Parathyroid adenoma (tissue), 2 donors: ENCODE results near the gene SLC10A7.

Experiments
- H2AFZ ChIP-seq: fragments of 300-600 bp; sonication (generic); one replicate; pipeline ENCODE4 v1.7.0; 2017; ENCODE audit warnings: antibody characterized with exemption, mild to moderate bottlenecking
- H3K27ac ChIP-seq: fragments of 300-600 bp; sonication (generic); one replicate; pipeline ENCODE4 v1.7.0; 2017
- H3K27me3 ChIP-seq: fragments of 300-600 bp; sonication (generic); one replicate; pipeline ENCODE4 v1.7.0; 2017; ENCODE audit warnings: low read length; ENCODE audit not compliant: control insufficient read depth, insufficient read depth
- H3K36me3 ChIP-seq: fragments of 300-600 bp; sonication (generic); one replicate; pipeline ENCODE4 v1.7.0; 2017; ENCODE audit warnings: low read length; ENCODE audit not compliant: control insufficient read depth, insufficient read depth
- H3K4me1 ChIP-seq: fragments of 300-600 bp; sonication (generic); one replicate; pipeline ENCODE4 v1.7.0; 2017; ENCODE audit warnings: control low read depth
- H3K4me2 ChIP-seq: fragments of 300-600 bp; sonication (generic); one replicate; pipeline ENCODE4 v1.7.0; 2017; ENCODE audit warnings: low read length
- H3K4me3 ChIP-seq: fragments of 300-600 bp; sonication (generic); one replicate; pipeline ENCODE4 v1.7.0; 2017; ENCODE audit warnings: low read depth, low read length
- H3K79me2 ChIP-seq: fragments of 300-600 bp; sonication (generic); one replicate; pipeline ENCODE4 v1.7.0; 2017; ENCODE audit warnings: control low read depth
- H3K9ac ChIP-seq: fragments of 300-600 bp; sonication (generic); one replicate; pipeline ENCODE4 v1.7.0; 2017; ENCODE audit warnings: mild to moderate bottlenecking
- H3K9me3 ChIP-seq: fragments of 300-600 bp; sonication (generic); one replicate; pipeline ENCODE4 v1.7.0; 2017; ENCODE audit warnings: low read length; ENCODE audit not compliant: control insufficient read depth
- CTCF ChIP-seq: fragments of 300-600 bp; sonication (generic); IDR thresholded peaks from one replicate; pipeline ENCODE4 v1.7.0; 2017; ENCODE audit warnings: antibody characterized with exemption, mild to moderate bottlenecking
- donor health status: primary hyperparathyroidism.

The SLC10A7 gene

GRCh38 chr4:146210890-146211289 lies 310.9 kb downstream of the SLC10A7 start:
- Histone ChIP-seq H3K36me3 (no peaks in the 10 kb centered on the region), H3K4me3 (no peak overlapping the region), H2AFZ (no peak overlapping the region), H3K27ac (no peak overlapping the region), H3K4me1 (no peaks in the 10 kb centered on the region), H3K9me3 (no peaks in the 10 kb centered on the region), H3K4me2 (no peak overlapping the region), H3K9ac (no peak overlapping the region), H3K27me3 (no peaks in the 10 kb centered on the region), H3K79me2 (no peaks in the 10 kb centered on the region)
- no peak for TF ChIP-seq CTCF

GRCh38 chr4:146207410-146207809 lies 314.3 kb downstream of the SLC10A7 start:
- H3K4me3 ChIP-seq, result no peak overlapping the region
- no peaks in the 10 kb centered on the region for H3K4me1 ChIP-seq
- H3K27ac ChIP-seq, result no peak overlapping the region
- H3K79me2 ChIP-seq, result no peaks in the 10 kb centered on the region
- H3K36me3 ChIP-seq, result no peaks in the 10 kb centered on the region
- H3K27me3 ChIP-seq, result no peaks in the 10 kb centered on the region
- no peak for TF ChIP-seq CTCF
- no peak overlapping the region for H3K4me2 ChIP-seq
- H2AFZ ChIP-seq, result no peak overlapping the region
- H3K9me3 ChIP-seq, result no peaks in the 10 kb centered on the region
- no peak overlapping the region for H3K9ac ChIP-seq
